ENCODE measurements around the gene ARHGAP10. TPM values are rescaled to one million over a fixed set of nuclear protein-coding genes. Genes with fewer than 3 reads are reported as not detected.

Gene ARHGAP10
- total RNA-seq, 1 donor from 2014 or later, result 64.0 TPM

DNA sequence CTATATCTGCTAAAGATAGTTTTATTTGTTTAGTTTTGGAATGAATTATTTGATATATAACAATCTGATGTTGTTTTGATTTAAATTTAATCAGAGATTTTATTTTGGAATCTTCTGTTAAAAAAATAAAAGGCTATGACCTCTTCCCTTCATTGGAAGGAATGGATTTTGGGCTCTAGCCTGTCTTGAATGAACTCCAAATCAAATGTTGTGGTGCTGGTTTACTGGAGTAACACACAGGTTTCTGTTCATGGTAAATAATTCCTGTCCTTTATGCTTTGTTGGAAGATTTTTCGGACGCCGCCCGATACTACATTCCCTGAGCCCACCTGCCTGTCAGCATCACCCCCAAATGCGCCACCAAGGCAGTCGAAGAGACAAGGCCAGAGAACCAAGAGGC, 291.1 kb downstream of the ARHGAP10 start:
- no peak for DNase-seq
- intact Hi-C loops (cut with DNase I), result loop anchor here (10.0 kb wide), 1 partner anchor 422 kb away; the partner anchor contains the start of gene NR3C2
- no peak for ATAC-seq (ENCODE audit: poor library complexity)

- intact Hi-C loops (cut with DNase I), result loop anchor here (10.0 kb wide), 1 partner anchor 421 kb away; the partner anchor contains the start of gene NR3C2
- ATAC-seq (ENCODE audit: poor library complexity), result peak; percentile 11
- no peak for DNase-seq
These were observed 291.8 kb downstream of the ARHGAP10 start for GRCh38 chr4:148023512-148024181.

- ATAC-seq (ENCODE audit: poor library complexity), result peak; percentile 8
- DNase-seq, result no peak
- intact Hi-C loops (cut with DNase I), result loop anchor here (10.0 kb wide), 1 partner anchor 419 kb away; the partner anchor contains the start of gene NR3C2
These were observed 294.1 kb downstream of the ARHGAP10 start for GRCh38 chr4:148025981-148026380.

DNA sequence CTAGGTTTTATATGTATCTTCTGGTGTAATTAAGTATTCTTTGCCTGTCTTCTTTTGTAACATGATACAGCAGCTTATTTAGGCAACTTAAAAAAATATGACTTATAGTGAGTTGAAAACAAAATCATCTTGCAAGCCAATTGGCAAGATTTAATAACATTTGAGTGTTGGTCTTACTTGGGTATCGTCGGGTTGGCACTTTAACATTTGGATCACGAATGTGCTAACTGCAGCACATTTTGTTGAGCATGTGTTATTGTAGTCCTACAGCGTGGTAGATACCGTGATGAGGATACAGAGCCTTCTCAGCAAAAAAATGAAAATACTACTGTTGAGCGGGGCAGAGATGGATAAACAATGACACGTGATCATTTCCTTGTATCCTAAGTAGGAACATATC, 295.3 kb downstream of the ARHGAP10 start:
- no peak for DNase-seq
- intact Hi-C loops (cut with DNase I), result loop anchor here (10.0 kb wide), 1 partner anchor 418 kb away; the partner anchor contains the start of gene NR3C2
- ATAC-seq (ENCODE audit: poor library complexity), result no peak

- DNase-seq (no peak), ATAC-seq (ENCODE audit: poor library complexity) (no peak)
- intact Hi-C loops (cut with DNase I), result loop anchor here (10.0 kb wide), 1 partner anchor 415 kb away; the partner anchor contains the start of gene NR3C2
These were observed 297.9 kb downstream of the ARHGAP10 start for GRCh38 chr4:148029781-148030180.

- ATAC-seq (ENCODE audit: poor library complexity) (peak; percentile 35), DNase-seq (no peak)
- intact Hi-C loops (cut with DNase I), result no loop called here
These were observed 298.4 kb downstream of the ARHGAP10 start for GRCh38 chr4:148030193-148030873.

GRCh38 chr4:148034813-148035212, 302.9 kb downstream of the ARHGAP10 start:
- ATAC-seq (ENCODE audit: poor library complexity) (no peak), DNase-seq (no peak)
- intact Hi-C loops (cut with DNase I), result no loop called here

DNA sequence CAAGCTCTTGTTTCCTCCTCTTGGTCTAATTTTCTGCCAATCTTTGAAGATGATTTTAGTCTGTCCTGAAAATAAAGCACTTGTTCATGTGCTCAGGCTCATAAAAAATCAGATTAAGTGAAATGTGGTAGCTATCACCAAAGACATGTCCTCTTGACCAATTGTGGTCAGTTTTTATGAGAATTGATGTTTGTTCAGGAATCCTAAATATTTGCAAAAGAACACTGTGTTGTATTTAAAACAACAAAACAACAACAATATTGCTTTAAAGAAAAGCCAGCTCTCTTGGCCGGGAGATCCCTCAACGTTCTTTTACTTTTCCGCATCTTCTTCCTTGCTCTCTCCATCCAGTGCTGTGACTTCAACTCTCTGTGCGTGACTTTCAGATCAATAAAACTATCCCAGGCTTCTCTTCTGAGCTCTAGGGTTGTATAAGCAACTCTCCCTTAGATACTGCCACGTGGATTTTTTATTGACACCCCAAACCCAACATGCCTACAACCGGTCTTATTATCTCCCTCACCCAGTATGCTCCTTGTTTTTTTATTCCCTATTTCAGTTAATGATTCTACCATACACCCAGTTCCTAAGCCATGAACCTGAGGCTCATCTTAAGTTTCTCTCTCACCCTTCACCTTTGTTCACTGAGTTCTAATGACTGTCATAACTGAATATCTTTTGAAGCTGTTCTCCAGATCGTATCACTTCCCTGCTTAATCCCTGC, 309.9 kb downstream of the ARHGAP10 start:
- DNase-seq (no peak), ATAC-seq (ENCODE audit: poor library complexity) (no peak)
- intact Hi-C loops (cut with DNase I), result no loop called here

DNA sequence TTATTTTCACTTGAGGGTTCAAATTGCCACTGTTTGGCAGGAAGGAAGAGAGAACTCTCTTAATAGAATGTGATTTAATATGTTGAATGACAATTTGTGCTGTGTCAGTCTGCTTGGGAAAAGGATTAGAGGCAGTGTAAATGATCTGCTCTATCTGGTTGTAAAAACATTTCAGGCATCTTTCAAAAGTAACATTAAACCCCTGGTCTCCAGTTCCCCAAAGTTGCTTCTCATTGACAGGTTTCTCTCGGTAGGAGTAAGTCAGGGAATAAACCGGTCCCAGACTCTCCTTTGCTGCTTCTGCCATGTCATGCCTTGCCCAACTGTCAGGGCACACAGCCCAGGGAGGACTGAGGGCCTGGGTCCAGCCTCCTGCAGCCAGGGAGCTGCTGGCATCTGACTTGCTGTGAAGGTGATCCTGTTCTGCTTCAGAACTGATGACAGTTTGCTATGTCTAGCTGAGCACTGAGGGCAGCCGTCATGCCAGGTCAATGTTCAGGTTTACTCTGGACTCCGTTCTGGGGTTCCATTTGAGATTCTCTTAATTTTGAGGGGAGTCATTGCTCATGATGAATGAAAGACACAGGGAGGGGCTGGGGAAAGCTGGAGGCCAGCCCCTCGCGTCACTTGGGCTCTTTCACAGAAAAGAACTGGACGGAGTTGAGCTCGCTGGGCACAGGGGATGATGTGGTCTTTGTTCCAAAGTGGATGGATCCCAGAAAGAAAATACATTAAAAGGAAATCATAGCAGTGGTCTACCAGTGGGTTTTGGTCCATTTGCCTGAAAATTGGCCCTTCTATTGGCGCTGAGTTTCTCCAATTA, 312.4 kb downstream of the ARHGAP10 start:
- ATAC-seq (ENCODE audit: poor library complexity), result peak; percentile 94
- peak; percentile 81 for DNase-seq
- intact Hi-C loops (cut with DNase I), result no loop called here

GRCh38 chr4:148044912-148045352, 313.0 kb downstream of the ARHGAP10 start:
- ATAC-seq (ENCODE audit: poor library complexity), result peak; percentile 51
- DNase-seq, result no peak
- intact Hi-C loops (cut with DNase I), result no loop called here

DNA sequence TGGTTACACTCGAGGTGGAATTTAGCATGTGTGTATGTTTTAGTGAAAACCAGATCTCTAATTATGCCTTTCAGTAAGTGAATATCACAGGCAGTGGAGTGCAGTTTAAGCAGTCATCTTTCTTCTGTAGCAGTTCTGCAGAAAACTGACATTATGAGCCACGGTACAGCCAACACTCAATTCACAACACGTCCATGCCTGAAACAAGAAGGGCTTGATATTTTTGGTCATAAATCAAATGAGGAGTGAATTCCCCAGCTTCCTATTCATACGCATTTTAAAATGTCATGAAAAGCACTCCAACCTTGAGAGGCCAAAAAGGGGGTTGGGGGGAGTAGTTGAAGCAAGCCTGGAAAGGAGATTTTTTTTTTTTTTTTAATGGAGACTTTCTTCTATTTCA, 316.7 kb downstream of the ARHGAP10 start:
- intact Hi-C loops (cut with DNase I), result no loop called here
- ATAC-seq (ENCODE audit: poor library complexity) (no peak), DNase-seq (no peak)

- intact Hi-C loops (cut with DNase I), result no loop called here
- no peak for DNase-seq
- ATAC-seq (ENCODE audit: poor library complexity), result no peak
These were observed 319.5 kb downstream of the ARHGAP10 start for GRCh38 chr4:148051403-148051802.

- intact Hi-C loops (cut with DNase I), result no loop called here
- ATAC-seq (ENCODE audit: poor library complexity) (peak; percentile 12), DNase-seq (no peak)
These were observed 320.6 kb downstream of the ARHGAP10 start for GRCh38 chr4:148052448-148052847.

DNA sequence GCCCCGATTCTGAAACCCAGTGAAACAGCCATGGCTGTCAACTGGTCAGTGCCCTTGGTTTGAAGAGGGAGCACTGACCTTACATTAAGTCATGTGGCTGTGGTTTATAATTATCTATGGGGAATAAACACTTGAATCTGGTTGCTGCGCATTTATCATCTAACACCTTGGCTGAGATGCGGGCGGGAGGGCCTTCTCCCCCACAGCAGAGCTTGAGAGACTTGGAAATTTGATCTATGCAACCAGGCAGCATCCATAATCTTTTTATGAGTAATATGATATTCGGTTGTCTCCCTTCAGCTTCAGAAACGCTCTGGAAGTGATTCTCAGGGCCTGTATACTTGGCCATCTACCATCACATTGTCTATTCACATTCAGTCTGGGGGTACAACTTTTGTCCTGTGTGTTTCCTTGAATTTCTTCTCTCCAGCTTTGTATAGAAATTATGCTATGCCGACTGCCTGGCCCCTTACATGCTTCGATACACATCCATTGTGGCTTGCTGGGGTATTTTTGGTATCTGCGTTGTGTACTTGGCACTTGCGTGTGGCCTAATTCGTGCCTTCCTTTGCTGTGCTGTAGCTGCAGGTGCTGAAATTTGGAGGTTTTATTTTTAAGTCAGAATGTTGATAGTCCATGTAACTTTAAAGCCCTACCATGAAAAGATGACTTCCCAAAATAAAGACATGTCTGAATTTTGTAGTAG, 321.6 kb downstream of the ARHGAP10 start:
- intact Hi-C loops (cut with DNase I), result no loop called here
- ATAC-seq (ENCODE audit: poor library complexity), result peak; percentile 84
- peak; percentile 62 for DNase-seq

GRCh38 chr4:148054275-148054674, 322.4 kb downstream of the ARHGAP10 start:
- no peak for ATAC-seq (ENCODE audit: poor library complexity)
- intact Hi-C loops (cut with DNase I), result no loop called here
- DNase-seq, result no peak

DNA sequence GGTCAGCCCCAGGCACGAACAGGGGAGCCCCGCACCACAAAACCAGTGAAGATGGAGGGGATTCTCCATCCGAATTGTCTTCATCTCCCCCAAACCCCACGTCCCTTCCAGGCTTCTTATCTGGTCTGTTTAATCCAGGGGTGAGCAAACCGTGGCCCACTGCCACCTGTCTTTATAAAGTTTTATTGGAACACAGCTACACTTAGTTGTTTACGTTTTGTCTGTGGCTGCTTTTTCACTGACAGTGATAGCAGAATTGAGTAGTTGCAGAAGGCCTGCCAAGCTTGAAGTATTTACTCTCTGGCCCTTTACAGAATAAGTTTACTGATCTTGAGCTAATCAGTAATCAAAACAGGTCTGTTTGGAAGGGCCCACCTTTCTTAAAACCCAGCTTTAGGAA, 324.0 kb downstream of the ARHGAP10 start:
- DNase-seq, result no peak
- intact Hi-C loops (cut with DNase I), result no loop called here
- no peak for ATAC-seq (ENCODE audit: poor library complexity)

GRCh38 chr4:148056879-148057278, 325.0 kb downstream of the ARHGAP10 start:
- peak; percentile 8 for ATAC-seq (ENCODE audit: poor library complexity)
- peak; percentile 65 for DNase-seq
- intact Hi-C loops (cut with DNase I), result no loop called here

GRCh38 chr4:148057516-148057915, 325.6 kb downstream of the ARHGAP10 start:
- intact Hi-C loops (cut with DNase I), result no loop called here
- DNase-seq (no peak), ATAC-seq (ENCODE audit: poor library complexity) (no peak)

All from Right ventricle myocardium superior (tissue), 1 donor.